Body of pancreas (tissue), 4 donors: ENCODE data around the gene DLD. TPM values are rescaled to one million over a fixed set of nuclear protein-coding genes. Genes with fewer than 3 reads are reported as not detected.

Source experiments
- ATAC-seq: fragments of 150-250 bp; one replicate; pipeline ENCODE4 v1.9.1; 2016
- DNase-seq, 4 donors: peaks; one replicate each; pipeline ENCODE4 v3.0.0-alpha.2; 2019
- H3K27ac ChIP-seq, 4 donors: fragments of 200-600 bp; sonication (generic); 1 replicate in 3 of 4; 2 replicates in 1 of 4; pipeline versions ENCODE4 v1.5.1 to v1.6.1; 2016 to 2019; ENCODE audit warnings: mild to moderate bottlenecking in 1 of 4, mixed read lengths in 1 of 4, moderate library complexity in 1 of 4
- H3K27me3 ChIP-seq, 2 donors: fragments of 200-600 bp; sonication (generic); one replicate each; pipeline ENCODE4 v1.6.0; 2016; ENCODE audit warnings: mild to moderate bottlenecking in 1 of 2
- H3K36me3 ChIP-seq, 2 donors: fragments of 200-600 bp; sonication (generic); replicated peaks in 1 of 2; 2 replicates each; pipeline ENCODE4 v1.5.1; 2016; ENCODE audit warnings: low read depth in 2 of 2; ENCODE audit not compliant: insufficient read depth in 1 of 2
- H3K4me1 ChIP-seq: fragments of 200-600 bp; sonication (generic); one replicate; pipeline ENCODE4 v1.6.0; 2016
- H3K4me3 ChIP-seq, 2 donors: fragments of 200-600 bp; sonication (generic); 1 replicate in 1 of 2; 2 replicates in 1 of 2; pipeline ENCODE4 v1.5.1; 2016 to 2019
- H3K9me3 ChIP-seq, 3 donors: fragments of 200-600 bp; sonication (generic); 1 replicate in 2 of 3; 2 replicates in 1 of 3; pipeline ENCODE4 v1.5.1; 2016
- POLR2A ChIP-seq, 3 donors: fragments of 450-650 bp; IDR thresholded peaks; one replicate each; pipeline ENCODE4 v1.6.1; 2016; ENCODE audit warnings: antibody characterized with exemption in 3 of 3, mild to moderate bottlenecking in 2 of 3
- WGBS, 2 donors: methylation state at CpG; one replicate each; pipeline ENCODE4 v1.1.5; 2017; 5-methylcytosine and 5-hydroxymethylcytosine counted together
- intact Hi-C: fragments of 100-400 bp; cut with DNase I; formaldehyde crosslinking; loops from one replicate; pipeline ENCODE4 v1.15.1; 2023
- total RNA-seq, 2 donors: library from RNA; depleted of rRNA; stranded (reverse); fragments of >200 nt; gene quantifications; one replicate each; pipeline ENCODE4 v1.1.0, GENCODE V29; 2016
- TF ChIP-seq, protein P1 (sequence below), 7 experiments: fragments of 450-650 bp in 4 of 7; fragments of 200-600 bp in 3 of 7; sonication (generic) in 3 of 7; IDR thresholded peaks; one replicate each; pipeline ENCODE4 v1.5.1; 2016 to 2019; ENCODE audit warnings: antibody characterized with exemption in 7 of 7

DLD gene
- total RNA-seq, 2 donors from 2014 or later = 53.7 to 123 TPM

DNA sequence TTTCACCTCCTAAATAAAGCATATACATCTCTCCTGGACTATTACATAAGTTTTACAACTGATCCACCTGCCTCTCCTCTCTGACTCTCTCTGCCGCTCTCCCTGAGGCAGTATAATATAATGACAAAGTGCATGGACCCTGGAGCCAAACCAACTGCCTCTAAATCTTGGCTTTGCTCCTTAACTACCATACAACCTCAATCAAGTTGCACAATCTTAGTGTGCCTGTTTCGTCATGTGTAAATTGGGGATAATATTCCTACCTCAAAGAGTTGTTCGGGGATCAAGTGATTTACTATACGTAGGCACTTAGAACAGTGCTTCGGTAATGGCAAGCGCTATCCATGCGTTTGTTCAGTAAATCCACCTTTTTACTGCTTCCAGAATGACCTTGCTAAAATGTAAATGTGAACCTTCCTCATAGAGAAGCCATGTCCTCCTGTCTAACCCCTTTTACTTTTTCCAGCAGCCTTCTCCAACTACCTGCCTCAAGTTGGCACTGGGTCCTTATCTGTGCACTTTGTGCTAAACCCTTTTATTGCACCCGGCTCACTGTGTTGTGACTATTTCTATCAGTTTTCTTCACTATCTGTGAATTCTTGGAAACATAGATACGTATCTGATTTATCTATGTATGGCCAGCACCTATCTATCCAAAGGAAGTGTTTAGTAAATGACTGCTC lies 30.6 kb upstream of the DLD start:
- Histone ChIP-seq H3K9me3 (no peaks in the 10 kb centered on the region), H3K27me3 (no peaks in the 10 kb centered on the region), H3K4me3 (no peak overlapping the region), H3K27ac (peak overlapping the region in 3 of 4 donors; percentile 2 to 43 (median 38)), H3K36me3 (no peaks in the 10 kb centered on the region), H3K4me1 (peaks cover 48% of the 10 kb centered on the region)
- peak in 1 of 4 donors; percentile 53 for DNase-seq
- intact Hi-C loops = no loop called here
- 37 to 60% methylated on average over 9 of the region's 9 CpGs for WGBS, 2 donors
- peak; percentile 54 for ATAC-seq
- TF ChIP-seq, protein P1, sequence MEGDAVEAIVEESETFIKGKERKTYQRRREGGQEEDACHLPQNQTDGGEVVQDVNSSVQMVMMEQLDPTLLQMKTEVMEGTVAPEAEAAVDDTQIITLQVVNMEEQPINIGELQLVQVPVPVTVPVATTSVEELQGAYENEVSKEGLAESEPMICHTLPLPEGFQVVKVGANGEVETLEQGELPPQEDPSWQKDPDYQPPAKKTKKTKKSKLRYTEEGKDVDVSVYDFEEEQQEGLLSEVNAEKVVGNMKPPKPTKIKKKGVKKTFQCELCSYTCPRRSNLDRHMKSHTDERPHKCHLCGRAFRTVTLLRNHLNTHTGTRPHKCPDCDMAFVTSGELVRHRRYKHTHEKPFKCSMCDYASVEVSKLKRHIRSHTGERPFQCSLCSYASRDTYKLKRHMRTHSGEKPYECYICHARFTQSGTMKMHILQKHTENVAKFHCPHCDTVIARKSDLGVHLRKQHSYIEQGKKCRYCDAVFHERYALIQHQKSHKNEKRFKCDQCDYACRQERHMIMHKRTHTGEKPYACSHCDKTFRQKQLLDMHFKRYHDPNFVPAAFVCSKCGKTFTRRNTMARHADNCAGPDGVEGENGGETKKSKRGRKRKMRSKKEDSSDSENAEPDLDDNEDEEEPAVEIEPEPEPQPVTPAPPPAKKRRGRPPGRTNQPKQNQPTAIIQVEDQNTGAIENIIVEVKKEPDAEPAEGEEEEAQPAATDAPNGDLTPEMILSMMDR (IDR thresholded peaks at IDR 0.05) = no peak
- no peak for TF ChIP-seq POLR2A (IDR thresholded peaks at IDR 0.05)

DNA sequence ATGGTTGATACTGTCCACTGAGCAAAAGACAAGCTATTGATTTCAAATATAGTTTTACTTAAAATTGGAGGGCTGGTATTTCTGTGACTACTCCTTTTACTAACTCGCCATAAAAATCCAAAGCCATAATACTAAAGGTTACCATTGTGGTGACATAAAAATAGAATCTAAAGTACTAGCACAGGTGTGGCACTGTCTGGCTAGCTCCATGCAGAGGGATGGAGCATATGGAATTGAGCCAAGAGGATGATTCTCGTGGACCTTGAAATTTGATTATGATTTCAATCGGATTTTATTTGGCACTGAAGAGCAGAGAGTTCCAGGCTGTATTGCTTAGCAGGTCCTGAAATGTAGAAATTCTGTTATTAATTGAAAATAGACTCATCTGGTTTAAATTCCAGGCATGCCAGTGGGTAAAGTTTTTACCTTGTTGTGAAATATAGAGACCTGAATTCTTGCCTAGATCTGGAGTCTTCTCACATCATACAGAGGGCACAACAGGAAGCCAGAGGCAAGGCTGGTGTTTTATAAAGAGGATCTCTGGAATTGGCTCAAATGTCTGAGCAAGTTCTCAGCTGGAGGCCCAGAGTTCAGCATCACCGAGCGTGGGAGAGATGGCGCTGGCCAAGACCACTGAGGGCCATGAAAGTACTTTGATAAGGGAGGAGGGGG lies 29.9 kb upstream of the DLD start:
- H3K27me3 ChIP-seq = no peaks in the 10 kb centered on the region
- no peaks in the 10 kb centered on the region for H3K9me3 ChIP-seq
- intact Hi-C loops = no loop called here
- H3K4me1 ChIP-seq = peaks cover 48% of the 10 kb centered on the region
- H3K27ac ChIP-seq = peak overlapping the region in 3 of 4 donors; percentile 5 to 62 (median 43)
- DNase-seq (peak in 3 of 4 donors; percentile 33 to 50 (median 42)), ATAC-seq (peak; percentile 60)
- H3K4me3 ChIP-seq = no peak overlapping the region
- no peaks in the 10 kb centered on the region for H3K36me3 ChIP-seq
- TF ChIP-seq POLR2A (IDR thresholded peaks at IDR 0.05) = no peak
- TF ChIP-seq, protein P1 (IDR thresholded peaks at IDR 0.05) = no peak
- 34 to 44% methylated on average over 6 of the region's 6 CpGs for WGBS, 2 donors

DNA sequence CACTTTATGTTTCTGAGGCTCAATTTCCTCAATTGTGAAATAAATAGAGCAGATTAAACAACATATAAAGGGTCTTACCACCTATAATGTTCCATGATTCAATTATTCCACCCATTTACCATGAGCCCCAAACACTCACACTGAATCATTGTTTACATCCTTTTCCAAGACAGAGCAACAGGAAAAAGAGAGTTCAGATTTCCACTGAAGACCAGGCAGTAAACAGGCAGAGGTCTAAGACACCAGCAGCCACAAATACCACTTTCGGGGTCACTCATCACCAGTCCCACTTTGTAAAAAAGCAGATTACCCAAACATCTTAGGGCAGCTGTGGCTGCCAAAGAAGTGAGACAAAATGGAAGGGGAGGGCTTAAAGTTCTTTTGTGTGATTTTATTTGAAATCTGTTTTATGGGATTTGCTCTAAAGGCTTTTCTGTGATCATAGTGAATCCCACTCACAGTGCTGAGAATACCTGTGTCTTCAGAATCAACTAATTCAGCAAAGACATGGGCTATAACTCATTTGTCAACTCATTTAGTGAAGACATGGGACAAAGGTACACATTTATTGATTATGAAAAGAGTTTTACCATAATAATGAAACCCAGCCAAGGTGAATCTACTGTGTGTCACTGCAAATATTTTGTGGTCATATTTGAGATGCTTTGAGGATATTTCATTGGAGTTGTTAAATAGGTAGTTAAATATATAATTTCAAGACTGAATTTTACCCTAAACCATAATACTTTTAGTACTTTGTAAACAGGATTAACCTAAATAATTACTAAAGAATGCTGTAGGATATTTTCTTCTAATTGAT lies 24.8 kb upstream of the DLD start:
- TF ChIP-seq, protein P1 (IDR thresholded peaks at IDR 0.05) = no peak
- no peak for TF ChIP-seq POLR2A (IDR thresholded peaks at IDR 0.05)
- DNase-seq (no peak), ATAC-seq (no peak)
- H3K27ac ChIP-seq = no peak overlapping the region
- intact Hi-C loops = no loop called here
- no peak overlapping the region for H3K4me3 ChIP-seq
- no peaks in the 10 kb centered on the region for H3K27me3 ChIP-seq
- no peaks in the 10 kb centered on the region for H3K9me3 ChIP-seq
- peaks cover 30% of the 10 kb centered on the region for H3K4me1 ChIP-seq
- H3K36me3 ChIP-seq = no peaks in the 10 kb centered on the region
- WGBS, 2 donors = 89 to 93% methylated on average over 1 of the region's 1 CpG

DNA sequence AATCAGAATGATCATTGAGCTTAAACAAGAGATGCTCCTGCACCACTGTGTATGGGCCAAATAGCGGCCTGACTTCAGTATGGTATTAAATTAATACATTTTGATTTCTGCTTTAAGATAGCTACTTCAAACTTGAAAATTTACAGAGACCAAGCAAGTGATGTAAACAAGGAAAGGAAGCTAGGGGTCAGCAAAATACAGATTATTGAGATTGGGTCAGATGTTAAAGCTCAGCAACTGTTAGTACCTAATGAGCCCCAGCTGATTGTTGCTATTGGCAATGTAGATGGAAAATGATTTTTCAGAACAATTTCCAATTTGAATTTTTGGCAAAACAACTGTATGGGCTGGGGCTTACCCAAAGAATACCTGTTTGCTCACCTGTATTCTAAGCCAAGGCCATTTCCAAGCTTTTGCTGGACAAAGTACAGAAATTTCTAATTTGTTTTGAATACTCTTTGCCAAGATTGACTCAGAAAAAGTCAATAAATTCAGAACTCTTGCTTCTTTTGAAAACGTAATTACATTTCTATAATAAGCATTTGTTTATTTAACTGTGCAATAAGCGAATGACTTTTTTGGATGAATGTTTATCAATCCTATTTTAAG lies 23.0 kb upstream of the DLD start:
- TF ChIP-seq POLR2A (IDR thresholded peaks at IDR 0.05) = no peak
- TF ChIP-seq, protein P1 (IDR thresholded peaks at IDR 0.05) = peak in 3 of 7 experiments; percentile 3 to 12 (median 10)
- intact Hi-C loops = no loop called here
- peak overlapping the region in 2 of 4 donors; percentile 21 to 55 for H3K27ac ChIP-seq
- DNase-seq (peak in 1 of 4 donors; percentile 55), ATAC-seq (peak; percentile 89)
- H3K9me3 ChIP-seq = no peaks in the 10 kb centered on the region
- WGBS, 2 donors = 16 to 25% methylated on average over 3 of the region's 3 CpGs
- no peaks in the 10 kb centered on the region for H3K27me3 ChIP-seq
- peaks cover 21% of the 10 kb centered on the region for H3K4me1 ChIP-seq
- H3K4me3 ChIP-seq = no peak overlapping the region
- H3K36me3 ChIP-seq = no peaks in the 10 kb centered on the region
